Sigmoid colon (tissue), 7 donors: Measurements from ENCODE around the gene ZNRD2. TPM values are rescaled to one million over a fixed set of nuclear protein-coding genes. Genes with fewer than 3 reads are reported as not detected.

Experiments used
- DNase-seq: peaks from one replicate; pipeline ENCODE4 v3.0.0-alpha.2; 2019
- H3K27ac ChIP-seq, 4 donors: fragments of 200-600 bp; sonication (generic); one replicate each; pipeline ENCODE4 v1.5.1; 2016 to 2019; ENCODE audit warnings: mild to moderate bottlenecking in 1 of 4
- H3K27me3 ChIP-seq, 3 donors: fragments of 200-600 bp; sonication (generic); one replicate each; pipeline ENCODE4 v1.5.1; 2019; ENCODE audit warnings: mild to moderate bottlenecking in 1 of 3
- H3K36me3 ChIP-seq, 4 donors: fragments of 200-600 bp; sonication (generic); one replicate each; pipeline ENCODE4 v1.5.1; 2016 to 2019
- H3K4me1 ChIP-seq, 4 donors: fragments of 200-600 bp; sonication (generic); one replicate each; pipeline ENCODE4 v1.5.1; 2017 to 2019
- H3K4me3 ChIP-seq, 4 donors: fragments of 200-600 bp; sonication (generic); one replicate each; pipeline ENCODE4 v1.5.1; 2017 to 2019; ENCODE audit warnings: mild to moderate bottlenecking in 2 of 4, moderate library complexity in 1 of 4
- H3K9me3 ChIP-seq, 4 donors: fragments of 200-600 bp in 3 of 4; sonication (generic) in 3 of 4; one replicate each; pipeline versions ENCODE4 v1.5.1 to v1.6.1; 2013 to 2019
- EP300 ChIP-seq, 4 donors: sonication (generic); formaldehyde crosslinking; IDR thresholded peaks; one replicate each; pipeline ENCODE4 v1.6.1; 2017; ENCODE audit warnings: antibody characterized with exemption in 4 of 4
- POLR2A ChIP-seq, 2 donors: fragments of 450-650 bp; IDR thresholded peaks; one replicate each; pipeline ENCODE4 v1.6.1; 2016; ENCODE audit warnings: antibody characterized with exemption in 2 of 2, mild to moderate bottlenecking in 2 of 2, moderate library complexity in 2 of 2
- POLR2AphosphoS5 ChIP-seq, 4 donors: sonication (generic); formaldehyde crosslinking; IDR thresholded peaks; one replicate each; pipeline ENCODE4 v1.6.1; 2017; ENCODE audit warnings: antibody characterized with exemption in 4 of 4
- WGBS, 2 donors: extraction: QIAGEN DNeasy Blood & Tissue Kit; methylation state at CpG; one replicate each; pipeline ENCODE4 v1.1.7; 2013; 5-methylcytosine and 5-hydroxymethylcytosine counted together
- intact Hi-C: fragments of 100-400 bp; cut with DNase I; formaldehyde crosslinking; loops from one replicate; pipeline ENCODE4 v1.15.1; 2023
- polyA plus RNA-seq, 3 donors: library from polyadenylated mRNA; stranded (reverse); fragments of 200-250 nt; gene quantifications; one replicate each; pipeline ENCODE4 v1.2.3, GENCODE V29; 2013
- small RNA-seq, 3 donors: library from RNA; depleted of rRNA; stranded (forward); fragments of <200 nt; gene quantifications; one replicate each; pipeline ENCODE3, GENCODE V24; 2016
- total RNA-seq, 4 donors: library from RNA; depleted of rRNA; stranded (reverse); fragments of >200 nt; gene quantifications; one replicate each; pipeline ENCODE4 v1.1.0, GENCODE V29; 2016
- TF ChIP-seq, protein P1 (sequence below), 4 experiments: fragments of 450-650 bp in 3 of 4; fragments of 200-600 bp in 1 of 4; IDR thresholded peaks; one replicate each; pipeline ENCODE4 v1.5.1; 2016 to 2019; ENCODE audit warnings: antibody characterized with exemption in 4 of 4, mild to moderate bottlenecking in 3 of 4, moderate library complexity in 2 of 4
- donor health status: healthy with polysubstance abuse.
- donor health status: Bipolar disorder and iron deficiency.
- donor health status: healthy.

The ZNRD2 gene
- total and polyA plus RNA-seq, 7 donors, result 24.9 to 61.0 (median 52.6) TPM

DNA sequence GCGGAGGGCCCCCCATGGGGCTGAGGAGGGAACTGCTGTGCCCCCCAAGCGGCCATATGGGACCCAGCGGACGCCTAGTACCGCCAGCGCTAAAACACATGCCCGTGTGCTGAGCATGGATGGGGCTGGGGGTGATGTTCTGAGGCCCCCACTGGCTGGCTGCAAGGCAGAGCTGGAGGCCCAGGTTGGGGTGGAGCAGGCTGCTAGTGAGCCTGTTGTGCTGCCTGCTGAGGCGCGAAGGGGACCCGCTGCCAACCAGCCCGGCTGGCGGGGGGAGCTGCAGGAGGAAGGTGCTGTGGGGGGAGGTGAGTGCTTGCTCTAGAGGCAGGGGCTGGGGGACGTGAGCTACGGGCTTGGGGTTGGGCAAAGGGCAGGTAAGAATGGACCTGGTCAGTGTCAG lies 48.5 kb downstream of the ZNRD2 start:
- WGBS, 2 donors, result 95% methylated on average over 14 of the region's 14 CpGs
- intact Hi-C loops, result loop anchor here (10.0 kb wide), 1 partner anchor 504 kb away; the partner anchor contains the start of genes TM7SF2 and ZNHIT2
- no peak overlapping the region for H3K4me3 ChIP-seq

DNA sequence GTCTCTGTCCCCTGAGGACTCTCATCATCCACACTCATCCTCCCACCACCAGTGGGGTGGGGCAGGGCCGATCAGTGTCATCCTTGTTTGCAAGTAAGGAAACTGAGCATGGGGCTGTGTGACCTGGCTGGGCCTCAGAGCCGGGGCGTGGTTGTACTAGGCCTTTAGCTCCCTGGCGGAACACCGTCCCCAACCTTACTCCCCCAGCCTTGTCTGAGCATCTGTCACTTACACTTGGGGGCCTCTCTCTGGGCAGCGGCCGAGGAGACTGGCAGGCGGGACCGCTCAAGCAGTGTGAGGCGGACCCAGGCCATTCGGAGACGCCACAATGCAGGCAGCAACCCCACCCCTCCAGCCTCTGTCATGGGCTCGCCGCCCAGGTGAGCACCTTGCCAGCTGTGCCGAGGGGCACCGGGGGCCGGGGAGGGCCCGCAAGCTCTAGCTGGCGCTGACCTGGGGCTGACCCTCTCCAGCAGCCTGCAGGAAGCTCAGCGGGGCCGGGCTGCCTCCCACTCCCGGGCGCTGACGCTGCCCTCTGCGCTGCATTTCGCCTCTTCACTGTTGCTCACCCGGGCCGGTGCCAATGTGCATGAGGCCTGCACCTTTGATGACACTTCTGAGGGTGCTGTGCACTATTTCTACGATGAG lies 49.1 kb downstream of the ZNRD2 start:
- Histone ChIP-seq H3K27ac (no peak overlapping the region), H3K4me1 (peaks cover 0 to 22% (median 18%) of the 10 kb centered on the region in 4 donors), H3K4me3 (no peak overlapping the region), H3K27me3 (no peaks in the 10 kb centered on the region), H3K9me3 (no peaks in the 10 kb centered on the region), H3K36me3 (peaks cover 36 to 73% (median 50%) of the 10 kb centered on the region in 4 donors)
- WGBS, 2 donors, result 94 to 96% methylated on average over 29 of the region's 29 CpGs
- intact Hi-C loops, result loop anchor here (10.0 kb wide), 1 partner anchor 505 kb away; the partner anchor contains the start of genes TM7SF2 and ZNHIT2
- DNase-seq, result no peak
- TF ChIP-seq, protein P1, sequence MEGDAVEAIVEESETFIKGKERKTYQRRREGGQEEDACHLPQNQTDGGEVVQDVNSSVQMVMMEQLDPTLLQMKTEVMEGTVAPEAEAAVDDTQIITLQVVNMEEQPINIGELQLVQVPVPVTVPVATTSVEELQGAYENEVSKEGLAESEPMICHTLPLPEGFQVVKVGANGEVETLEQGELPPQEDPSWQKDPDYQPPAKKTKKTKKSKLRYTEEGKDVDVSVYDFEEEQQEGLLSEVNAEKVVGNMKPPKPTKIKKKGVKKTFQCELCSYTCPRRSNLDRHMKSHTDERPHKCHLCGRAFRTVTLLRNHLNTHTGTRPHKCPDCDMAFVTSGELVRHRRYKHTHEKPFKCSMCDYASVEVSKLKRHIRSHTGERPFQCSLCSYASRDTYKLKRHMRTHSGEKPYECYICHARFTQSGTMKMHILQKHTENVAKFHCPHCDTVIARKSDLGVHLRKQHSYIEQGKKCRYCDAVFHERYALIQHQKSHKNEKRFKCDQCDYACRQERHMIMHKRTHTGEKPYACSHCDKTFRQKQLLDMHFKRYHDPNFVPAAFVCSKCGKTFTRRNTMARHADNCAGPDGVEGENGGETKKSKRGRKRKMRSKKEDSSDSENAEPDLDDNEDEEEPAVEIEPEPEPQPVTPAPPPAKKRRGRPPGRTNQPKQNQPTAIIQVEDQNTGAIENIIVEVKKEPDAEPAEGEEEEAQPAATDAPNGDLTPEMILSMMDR (IDR thresholded peaks at IDR 0.05), result no peak
- TF ChIP-seq POLR2A (IDR thresholded peaks at IDR 0.05) (no peak), EP300 (IDR thresholded peaks at IDR 0.05) (no peak), POLR2AphosphoS5 (IDR thresholded peaks at IDR 0.05) (no peak)

More for the DNA sequence above, 48.5 kb downstream of the ZNRD2 start:
- Histone ChIP-seq H3K4me1 (peaks cover 0 to 24% (median 18%) of the 10 kb centered on the region in 4 donors), H3K36me3 (peaks cover 34 to 67% (median 46%) of the 10 kb centered on the region in 4 donors), H3K9me3 (no peaks in the 10 kb centered on the region), H3K27ac (no peak overlapping the region), H3K27me3 (no peaks in the 10 kb centered on the region)
- TF ChIP-seq POLR2AphosphoS5 (IDR thresholded peaks at IDR 0.05) (no peak), POLR2A (IDR thresholded peaks at IDR 0.05) (no peak), EP300 (IDR thresholded peaks at IDR 0.05) (no peak)
- TF ChIP-seq, protein P1 (IDR thresholded peaks at IDR 0.05), result no peak
- no peak for DNase-seq

DNA sequence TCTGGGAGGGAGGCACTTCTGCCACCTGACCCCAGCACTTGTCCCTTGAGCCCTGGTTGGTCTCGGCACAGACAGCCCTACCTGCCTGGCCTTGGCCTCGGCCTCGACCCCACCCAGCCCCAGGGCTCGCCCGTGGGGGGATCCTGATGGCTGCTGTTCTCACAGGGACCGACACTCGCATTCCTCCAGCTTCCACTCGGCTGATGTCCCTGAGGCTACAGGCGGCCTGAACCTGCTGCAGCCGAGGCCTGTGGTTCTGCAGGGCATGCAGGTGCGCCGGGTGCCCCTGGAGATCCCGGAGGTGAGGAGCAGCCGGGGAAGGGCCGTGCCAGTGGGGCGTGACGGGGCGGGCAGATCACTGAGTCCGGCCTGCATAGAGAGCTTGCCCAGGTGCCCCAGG lies 50.4 kb downstream of the ZNRD2 start:
- no peak overlapping the region for H3K4me3 ChIP-seq
- H3K27ac ChIP-seq, result no peak overlapping the region
- no peaks in the 10 kb centered on the region for H3K27me3 ChIP-seq
- peaks cover 43 to 86% (median 62%) of the 10 kb centered on the region in 4 donors for H3K36me3 ChIP-seq
- H3K9me3 ChIP-seq, result no peaks in the 10 kb centered on the region
- 94% methylated on average over 19 of the region's 19 CpGs for WGBS, 2 donors
- intact Hi-C loops, result loop anchor here (10.0 kb wide), 1 partner anchor 194 kb away; no protein-coding TSS in a partner anchor
- TF ChIP-seq, protein P1 (IDR thresholded peaks at IDR 0.05), result no peak
- TF ChIP-seq POLR2AphosphoS5 (IDR thresholded peaks at IDR 0.05) (no peak), EP300 (IDR thresholded peaks at IDR 0.05) (no peak), POLR2A (IDR thresholded peaks at IDR 0.05) (no peak)
- DNase-seq, result no peak
- peaks cover 0 to 20% (median 16%) of the 10 kb centered on the region in 4 donors for H3K4me1 ChIP-seq

DNA sequence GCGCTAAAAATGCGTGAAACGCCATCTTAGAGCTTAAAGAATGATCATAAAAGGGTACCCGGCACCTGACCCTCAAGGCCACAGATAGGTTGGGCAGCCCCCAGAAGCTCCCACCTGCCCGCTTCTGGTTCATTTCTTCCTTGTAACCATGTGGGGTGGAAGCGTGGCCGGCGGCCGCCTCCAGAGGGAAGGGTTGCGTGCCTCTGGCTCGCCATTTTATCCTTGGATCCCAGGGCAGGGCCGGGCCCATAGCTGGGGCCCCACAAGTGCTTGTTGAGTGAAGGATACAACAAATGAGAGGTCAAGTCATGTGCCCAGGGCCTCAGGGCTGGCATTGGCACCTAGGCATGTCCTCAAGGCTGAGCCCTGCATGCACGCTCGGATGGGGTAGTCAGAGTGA lies 51.2 kb downstream of the ZNRD2 start:
- peaks cover 0 to 19% (median 13%) of the 10 kb centered on the region in 4 donors for H3K4me1 ChIP-seq
- WGBS, 2 donors, result 96% methylated on average over 14 of the region's 14 CpGs
- intact Hi-C loops, result loop anchor here (10.0 kb wide), 1 partner anchor 193 kb away; no protein-coding TSS in a partner anchor
- H3K4me3 ChIP-seq, result no peak overlapping the region
- H3K36me3 ChIP-seq, result peaks cover 46 to 93% (median 65%) of the 10 kb centered on the region in 4 donors
- no peaks in the 10 kb centered on the region for H3K27me3 ChIP-seq
- no peak for DNase-seq
- TF ChIP-seq EP300 (IDR thresholded peaks at IDR 0.05) (no peak), POLR2A (IDR thresholded peaks at IDR 0.05) (no peak), POLR2AphosphoS5 (IDR thresholded peaks at IDR 0.05) (no peak)
- TF ChIP-seq, protein P1 (IDR thresholded peaks at IDR 0.05), result no peak
- no peak overlapping the region for H3K27ac ChIP-seq
- no peaks in the 10 kb centered on the region for H3K9me3 ChIP-seq

Small RNA genes within 50 kb of the gene (small RNA-seq; reads per million reads assigned to genes)
- gene AP001362.1, result 0 reads per million in 3 donors

Other genes with a start within 250 kb of the ZNRD2 start
- 10 to 100 TPM; 28.5 to 51.2 (median 40.5) TPM for gene DPF2, start 236.6 kb upstream of the ZNRD2 start, total RNA-seq
- gene DPF2, start 236.6 kb upstream of the ZNRD2 start, polyA plus RNA-seq, result 10 to 100 TPM; 13.8 to 25.4 (median 14.1) TPM
- gene TIGD3, start 215.7 kb upstream of the ZNRD2 start, total RNA-seq, result under 1 TPM in 3 of 4 donors, not detected in 1; 0.14 to 0.36 (median 0.33) TPM
- under 1 TPM in 2 of 3 donors, not detected in 1; 0.69 to 0.96 TPM for gene TIGD3, start 215.7 kb upstream of the ZNRD2 start, polyA plus RNA-seq
- gene SLC25A45, start 187.8 kb upstream of the ZNRD2 start, total RNA-seq, result 1 to 10 TPM; 2.5 to 8.9 (median 6.0) TPM
- 10 to 100 TPM in 1 of 3 donors, 1 to 10 TPM in 2; 1.2 to 12.8 (median 2.5) TPM for gene SLC25A45, start 187.8 kb upstream of the ZNRD2 start, polyA plus RNA-seq
- gene FRMD8, start 183.8 kb upstream of the ZNRD2 start, total RNA-seq, result 10 to 100 TPM; 10.7 to 27.5 (median 15.6) TPM
- gene FRMD8, start 183.8 kb upstream of the ZNRD2 start, polyA plus RNA-seq, result 10 to 100 TPM; 21.6 to 29.0 (median 25.2) TPM
- gene NEAT1, start 147.7 kb upstream of the ZNRD2 start, total RNA-seq, result 100 to 1,000 TPM; 142 to 573 (median 268) TPM
- gene NEAT1, start 147.7 kb upstream of the ZNRD2 start, polyA plus RNA-seq, result 100 to 1,000 TPM in 1 of 3 donors, 10 to 100 TPM in 2; 26.8 to 587 (median 78.7) TPM
- over 10,000 TPM; 10,511 to 32,672 (median 12,130) TPM for gene MALAT1, start 71.4 kb upstream of the ZNRD2 start, total RNA-seq
- gene MALAT1, start 71.4 kb upstream of the ZNRD2 start, polyA plus RNA-seq, result 1,000 to 10,000 TPM in 1 of 3 donors, 100 to 1,000 TPM in 1, 1 to 10 TPM in 1; 6.6 to 1,968 (median 374) TPM
- gene SCYL1, start 45.4 kb upstream of the ZNRD2 start, total RNA-seq, result 100 to 1,000 TPM in 1 of 4 donors, 10 to 100 TPM in 3; 67.1 to 100 (median 77.7) TPM
- gene SCYL1, start 45.4 kb upstream of the ZNRD2 start, polyA plus RNA-seq, result 10 to 100 TPM; 57.3 to 66.1 (median 61.7) TPM
- 100 to 1,000 TPM in 2 of 4 donors, 10 to 100 TPM in 2; 79.6 to 268 (median 117) TPM for gene LTBP3, start 12.1 kb upstream of the ZNRD2 start, total RNA-seq
- gene LTBP3, start 12.1 kb upstream of the ZNRD2 start, polyA plus RNA-seq, result 10 to 100 TPM in 1 of 3 donors, 1 to 10 TPM in 2; 3.9 to 34.0 (median 9.6) TPM
- gene FAM89B, start 2.1 kb downstream of the ZNRD2 start, total RNA-seq, result 10 to 100 TPM; 61.2 to 96.7 (median 91.6) TPM
- gene FAM89B, start 2.1 kb downstream of the ZNRD2 start, polyA plus RNA-seq, result 10 to 100 TPM; 34.0 to 63.3 (median 38.4) TPM
- 100 to 1,000 TPM; 148 to 366 (median 194) TPM for gene EHBP1L1, start 5.6 kb downstream of the ZNRD2 start, total RNA-seq
- gene EHBP1L1, start 5.6 kb downstream of the ZNRD2 start, polyA plus RNA-seq, result 10 to 100 TPM; 31.2 to 71.2 (median 71.2) TPM
- under 1 TPM in 2 of 4 donors, not detected in 2; 0.54 to 0.71 TPM for gene KCNK7, start 25.3 kb downstream of the ZNRD2 start, total RNA-seq
- 1 to 10 TPM in 1 of 3 donors, not detected in 2; 1.4 TPM for gene KCNK7, start 25.3 kb downstream of the ZNRD2 start, polyA plus RNA-seq
- gene MAP3K11, start 43.7 kb downstream of the ZNRD2 start, total RNA-seq, result 10 to 100 TPM; 18.5 to 52.1 (median 26.3) TPM
- 10 to 100 TPM; 48.6 to 71.2 (median 71.0) TPM for gene MAP3K11, start 43.7 kb downstream of the ZNRD2 start, polyA plus RNA-seq
- 10 to 100 TPM; 10.7 to 21.3 (median 14.3) TPM for gene PCNX3, start 45.3 kb downstream of the ZNRD2 start, total RNA-seq
- gene PCNX3, start 45.3 kb downstream of the ZNRD2 start, polyA plus RNA-seq, result 10 to 100 TPM in 1 of 3 donors, 1 to 10 TPM in 2; 6.0 to 35.0 (median 6.6) TPM
- 10 to 100 TPM; 19.9 to 30.7 (median 28.2) TPM for gene SIPA1, start 67.6 kb downstream of the ZNRD2 start, total RNA-seq
- 10 to 100 TPM; 20.3 to 53.6 (median 34.8) TPM for gene SIPA1, start 67.6 kb downstream of the ZNRD2 start, polyA plus RNA-seq
- gene RELA, start 92.4 kb downstream of the ZNRD2 start, total RNA-seq, result 10 to 100 TPM; 36.4 to 62.6 (median 46.9) TPM
- gene RELA, start 92.4 kb downstream of the ZNRD2 start, polyA plus RNA-seq, result 10 to 100 TPM; 33.6 to 45.6 (median 37.5) TPM
- 10 to 100 TPM; 58.4 to 92.7 (median 74.7) TPM for gene KAT5, start 141.8 kb downstream of the ZNRD2 start, total RNA-seq
- gene KAT5, start 141.8 kb downstream of the ZNRD2 start, polyA plus RNA-seq, result 10 to 100 TPM; 51.1 to 81.0 (median 53.9) TPM
- gene RNASEH2C, start 150.3 kb downstream of the ZNRD2 start, total RNA-seq, result 100 to 1,000 TPM; 120 to 168 (median 146) TPM
- gene RNASEH2C, start 150.3 kb downstream of the ZNRD2 start, polyA plus RNA-seq, result 10 to 100 TPM; 45.6 to 68.1 (median 55.7) TPM
- 10 to 100 TPM in 2 of 4 donors, 1 to 10 TPM in 2; 6.6 to 13.3 (median 10.8) TPM for gene AP5B1, start 210.5 kb downstream of the ZNRD2 start, total RNA-seq
- 10 to 100 TPM in 1 of 3 donors, 1 to 10 TPM in 2; 6.6 to 14.6 (median 9.0) TPM for gene AP5B1, start 210.5 kb downstream of the ZNRD2 start, polyA plus RNA-seq
- gene OVOL1, start 216.6 kb downstream of the ZNRD2 start, total RNA-seq, result not detected
- 10 to 100 TPM; 16.6 to 30.0 (median 22.7) TPM for gene OVOL1, start 216.6 kb downstream of the ZNRD2 start, polyA plus RNA-seq